A673 (cell line): ENCODE data around the gene DPF3. TPM values are rescaled to one million over a fixed set of nuclear protein-coding genes. Genes with fewer than 3 reads are reported as not detected.

Experiments used
- BruUV-seq: library from RNA; stranded (reverse); fragments of 400-500 nt; replicated peaks from 2 replicates; lab custom pipeline; 2021; lab: Mats Ljungman, UMichigan
- CTCF ChIA-PET: fragments of 300-600 bp; sonication (Branson Sonifier 250); formaldehyde crosslinking; loops from one replicate; lab custom pipeline; 2022; ENCODE audit warnings: antibody characterized with exemption; lab: Charles Lee
- POLR2A ChIA-PET: fragments of 300-600 bp; sonication (Branson Sonifier 250); formaldehyde crosslinking; loops from one replicate; lab custom pipeline; 2022; ENCODE audit warnings: antibody characterized with exemption; ENCODE audit not compliant: low non-redundant PET; lab: Charles Lee
- DNase-seq: peaks from one replicate; pipeline ENCODE4 v3.0.0-alpha.2; 2015; ENCODE audit warnings: low spot score
- H3K27ac ChIP-seq: fragments of 200-600 bp; sonication (generic); 2 replicates; pipeline ENCODE4 v1.5.1; 2016; ENCODE audit warnings: mixed run types, low read depth, mild to moderate bottlenecking, mixed read lengths, antibody characterized with exemption, low read length; ENCODE audit not compliant: poor library complexity, severe bottlenecking
- H3K27me3 ChIP-seq: fragments of 200-600 bp; sonication (generic); replicated peaks from 2 replicates; pipeline ENCODE4 v1.6.1; 2017; ENCODE audit warnings: mixed run types, low read depth, mild to moderate bottlenecking, mixed read lengths, antibody characterized with exemption, low read length; ENCODE audit not compliant: insufficient read depth, poor library complexity
- H3K36me3 ChIP-seq: fragments of 200-600 bp; sonication (generic); 2 replicates; pipeline ENCODE4 v1.6.1; 2016; ENCODE audit warnings: mixed run types, mild to moderate bottlenecking, mixed read lengths, antibody characterized with exemption, low read length; ENCODE audit not compliant: insufficient read depth, poor library complexity, severe bottlenecking
- H3K4me1 ChIP-seq: fragments of 200-600 bp; sonication (generic); 2 replicates; pipeline ENCODE4 v1.6.1; 2017; ENCODE audit warnings: mixed run types, mild to moderate bottlenecking, mixed read lengths, antibody characterized with exemption, low read length; ENCODE audit not compliant: insufficient read depth, poor library complexity, severe bottlenecking
- H3K4me3 ChIP-seq: fragments of 200-600 bp; sonication (generic); 2 replicates; pipeline ENCODE4 v1.5.1; 2016; ENCODE audit warnings: low read depth, mixed run types, mild to moderate bottlenecking, mixed read lengths, low read length; ENCODE audit not compliant: poor library complexity, severe bottlenecking
- H3K9me3 ChIP-seq: fragments of 200-600 bp; sonication (generic); 2 replicates; pipeline ENCODE4 v1.6.1; 2016; ENCODE audit warnings: mixed run types, low read depth, mild to moderate bottlenecking, mixed read lengths, antibody characterized with exemption, low read length; ENCODE audit not compliant: poor library complexity, severe bottlenecking
- CTCF ChIP-seq: fragments of 300-800, 200-600 bp; sonication (generic); conservative IDR thresholded peaks from 2 replicates; pipeline ENCODE4 v1.5.1; 2017; ENCODE audit warnings: low read depth, mild to moderate bottlenecking, antibody characterized with exemption, low read length, moderate library complexity, mixed read lengths
- EZH2 ChIP-seq: fragments of 200-600 bp; sonication (generic); IDR thresholded peaks from 2 replicates; pipeline ENCODE4 v1.6.1; 2017; ENCODE audit warnings: borderline replicate concordance, low read depth, mild to moderate bottlenecking, mixed read lengths, antibody characterized with exemption, low read length; ENCODE audit not compliant: poor library complexity, severe bottlenecking
- intact Hi-C: fragments of 100-400 bp; cut with micrococcal nuclease; formaldehyde crosslinking; loops from one replicate; pipeline ENCODE4 v1.10.0; 2022; ENCODE audit not compliant: unreplicated experiment
- total RNA-seq: library from RNA; stranded (reverse); gene quantifications from 2 replicates; pipeline ENCODE4 v1.2.3, GENCODE V29; 2021

Gene DPF3
- total RNA-seq, 1 experiment from 2014 or later, result 15.7 TPM

GRCh38 chr14:72701605-72702004 is 192.3 kb downstream of the DPF3 start:
- Histone ChIP-seq H3K4me1 (peaks cover 11% of the 10 kb centered on the region), H3K36me3 (no peaks in the 10 kb centered on the region), H3K27me3 (no peaks in the 10 kb centered on the region), H3K27ac (no peak overlapping the region), H3K9me3 (no peaks in the 10 kb centered on the region), H3K4me3 (no peak overlapping the region)
- peak; percentile 65 for DNase-seq
- TF ChIP-seq EZH2, result no peak
- no peak for TF ChIP-seq CTCF
- CTCF ChIA-PET, result no interaction called here
- no TSS peak for BruUV-seq
- intact Hi-C loops, result no loop called here
- POLR2A ChIA-PET, result no interaction called here

DNA sequence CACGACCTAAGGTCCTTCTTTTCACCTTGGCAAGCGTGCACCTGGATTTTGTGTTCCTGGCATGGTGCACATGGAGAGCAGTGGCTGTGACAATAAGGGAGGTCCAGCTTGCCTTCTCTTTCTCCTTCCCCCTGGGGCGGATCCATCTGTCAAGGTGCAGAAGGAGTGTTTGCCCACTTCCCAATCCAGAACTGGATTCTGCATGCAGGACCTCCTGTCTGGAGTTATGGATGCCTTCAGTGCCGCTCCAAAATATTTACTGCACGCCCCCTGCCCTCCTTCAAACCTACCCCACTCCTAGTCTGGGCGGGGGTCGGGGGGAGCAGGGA is 192.7 kb downstream of the DPF3 start:
- H3K36me3 ChIP-seq, result no peaks in the 10 kb centered on the region
- ChIA-PET POLR2A (no interaction called here), CTCF (no interaction called here)
- BruUV-seq, result no TSS peak
- H3K9me3 ChIP-seq, result no peaks in the 10 kb centered on the region
- H3K4me1 ChIP-seq, result peaks cover 11% of the 10 kb centered on the region
- no peaks in the 10 kb centered on the region for H3K27me3 ChIP-seq
- H3K4me3 ChIP-seq, result no peak overlapping the region
- DNase-seq, result no peak
- TF ChIP-seq CTCF (no peak), EZH2 (no peak)
- H3K27ac ChIP-seq, result no peak overlapping the region
- intact Hi-C loops, result no loop called here

DNA sequence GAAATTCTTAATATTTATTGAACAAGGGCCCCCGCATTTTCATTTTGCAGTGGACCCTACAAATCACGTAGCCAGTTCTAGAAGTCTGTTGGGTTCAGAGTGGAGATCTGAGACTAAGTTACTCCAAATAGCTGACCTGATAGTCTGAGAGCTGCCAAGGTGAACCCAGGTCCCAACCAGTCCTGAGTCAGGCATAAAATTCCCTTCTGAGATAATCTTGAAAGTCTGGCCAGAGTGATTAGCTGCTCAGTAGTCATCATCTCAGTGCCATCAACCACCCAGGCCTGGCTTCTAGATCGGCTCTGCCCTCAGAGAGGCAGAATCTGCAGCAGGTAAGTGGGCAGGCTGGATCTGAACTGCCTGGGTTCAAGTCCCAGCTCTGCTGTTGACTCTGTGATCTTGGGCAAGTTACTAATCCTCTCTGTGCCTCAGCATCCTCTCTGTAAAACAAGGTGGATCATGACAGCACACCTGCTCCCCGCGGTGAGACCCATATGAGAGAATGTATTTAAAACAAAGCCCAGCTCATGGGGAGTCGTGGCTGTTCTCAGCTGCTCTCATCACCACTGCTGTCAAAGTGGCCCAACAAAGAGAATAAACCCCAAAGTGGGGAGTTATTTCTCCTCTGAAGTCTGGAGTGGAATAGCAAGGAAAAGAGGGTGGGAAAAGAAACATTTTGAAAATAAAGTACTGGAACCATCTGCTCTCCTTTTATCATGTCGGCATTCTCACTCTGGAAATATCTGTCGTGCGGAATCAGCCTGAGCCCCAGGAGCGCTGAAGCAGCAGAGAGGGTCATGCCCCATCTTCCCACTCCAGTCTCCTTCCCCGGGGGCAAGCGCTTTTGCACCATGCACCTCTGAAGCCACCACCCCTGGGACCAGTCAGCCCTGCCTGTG is 193.3 kb downstream of the DPF3 start:
- CTCF ChIA-PET, result no interaction called here
- H3K9me3 ChIP-seq, result no peaks in the 10 kb centered on the region
- no peaks in the 10 kb centered on the region for H3K36me3 ChIP-seq
- TF ChIP-seq EZH2 (no peak), CTCF (no peak)
- POLR2A ChIA-PET, result no interaction called here
- no peak overlapping the region for H3K4me3 ChIP-seq
- H3K27ac ChIP-seq, result peak overlapping the region; percentile 49
- H3K4me1 ChIP-seq, result peaks cover 11% of the 10 kb centered on the region
- no TSS peak for BruUV-seq
- intact Hi-C loops, result no loop called here
- DNase-seq, result no peak
- no peaks in the 10 kb centered on the region for H3K27me3 ChIP-seq
